H1 (cell line): ENCODE measurements around the gene PTPRJ. TPM values are rescaled to one million over a fixed set of nuclear protein-coding genes. Genes with fewer than 3 reads are reported as not detected.
"Not testable (repeated sequence)": the region's sequence is repeated elsewhere in the genome, so short reads cannot be mapped to it uniquely, and the experiment has no call there.

ENCODE experiments used
- CTCF ChIA-PET: fragments of 300-600 bp; sonication (Branson Sonifier 250); formaldehyde crosslinking; loops from one replicate; lab custom pipeline; 2021; ENCODE audit not compliant: partially characterized antibody; lab: Charles Lee
- POLR2A ChIA-PET: fragments of 300-600 bp; sonication (Branson Sonifier 250); formaldehyde crosslinking; loops from one replicate; lab custom pipeline; 2021; ENCODE audit warnings: inconsistent platforms; ENCODE audit not compliant: partially characterized antibody; lab: Charles Lee
- DNase-seq, 2 experiments: peaks; one replicate each; pipeline versions ENCODE4 v3.0.0 to v3.0.0-alpha.2; 2010 to 2022; ENCODE audit warnings: low spot score in 2 of 2, low read depth in 1 of 2, mixed read lengths in 1 of 2
- FAIRE-seq: peaks from 2 replicates; lab custom pipeline; 2011; peaks lifted over from hg19 to GRCh38; lab: Jason Lieb, UNC
- H2AFZ ChIP-seq: 2 replicates; pipeline ENCODE4 v1.8.1; 2012; ENCODE audit warnings: low read length, inconsistent platforms
- H2AK5ac ChIP-seq: 2 replicates; pipeline ENCODE4 v1.6.1; 2013; ENCODE audit warnings: low read depth, low read length
- H2BK120ac ChIP-seq: replicated peaks from 2 replicates; pipeline ENCODE3; 2013; ENCODE audit warnings: low read depth, low read length, inconsistent platforms
- H2BK12ac ChIP-seq: 2 replicates; pipeline ENCODE4 v1.6.1; 2013; ENCODE audit warnings: low read depth, low read length
- H2BK15ac ChIP-seq: 2 replicates; pipeline ENCODE4 v1.6.1; 2013; ENCODE audit warnings: low read length
- H2BK20ac ChIP-seq: 2 replicates; pipeline ENCODE4 v1.6.1; 2013; ENCODE audit warnings: low read length
- H2BK5ac ChIP-seq: 2 replicates; pipeline ENCODE4 v1.6.1; 2013; ENCODE audit warnings: low read depth, low read length
- H3K14ac ChIP-seq: 2 replicates; pipeline ENCODE4 v1.6.1; 2013; ENCODE audit warnings: inconsistent platforms; ENCODE audit not compliant: insufficient read length
- H3K18ac ChIP-seq: 2 replicates; pipeline ENCODE4 v1.6.1; 2013; ENCODE audit warnings: low read length; ENCODE audit errors: extremely low read depth
- H3K23ac ChIP-seq: 2 replicates; pipeline ENCODE4 v1.6.1; 2013; ENCODE audit warnings: inconsistent platforms; ENCODE audit not compliant: insufficient read length
- H3K23me2 ChIP-seq: 2 replicates; pipeline ENCODE4 v1.6.1; 2013; ENCODE audit warnings: low read depth, low read length
- H3K27ac ChIP-seq: 2 replicates; pipeline ENCODE4 v1.6.1; 2011; ENCODE audit warnings: low read depth, low read length, inconsistent platforms
- H3K27me3 ChIP-seq, 4 experiments: replicated peaks in 1 of 4; 1 replicate in 1 of 4; 2 replicates in 3 of 4; pipeline versions ENCODE4 v1.6.1 to v1.8.1; 2011 to 2013; ENCODE audit warnings: low read length in 3 of 4, mild to moderate bottlenecking in 3 of 4, inconsistent platforms in 2 of 4, mixed read lengths in 2 of 4, moderate library complexity in 1 of 4; ENCODE audit not compliant: control insufficient read depth in 3 of 4, insufficient read depth in 3 of 4; ENCODE audit errors: extremely low read depth in 1 of 4
- H3K36me3 ChIP-seq, 4 experiments: 2 replicates each; pipeline versions ENCODE4 v1.6.1 to v1.8.1; 2011 to 2013; ENCODE audit warnings: mild to moderate bottlenecking in 4 of 4, low read length in 3 of 4, moderate library complexity in 2 of 4, control low read depth in 1 of 4, inconsistent platforms in 1 of 4; ENCODE audit not compliant: insufficient read depth in 4 of 4, control insufficient read depth in 2 of 4
- H3K4ac ChIP-seq: replicated peaks from 2 replicates; pipeline ENCODE3; 2013; ENCODE audit warnings: low read length, low read depth, mixed read lengths, inconsistent platforms; ENCODE audit not compliant: insufficient read length
- H3K4me1 ChIP-seq, 4 experiments: replicated peaks in 1 of 4; 1 replicate in 1 of 4; 2 replicates in 3 of 4; pipeline versions ENCODE4 v1.6.1 to v1.8.1; 2011 to 2013; ENCODE audit warnings: low read length in 3 of 4, inconsistent platforms in 2 of 4, mixed read lengths in 1 of 4; ENCODE audit not compliant: insufficient read depth in 4 of 4, control insufficient read depth in 3 of 4
- H3K4me2 ChIP-seq, 2 experiments: 2 replicates each; pipeline versions ENCODE4 v1.6.1 to v1.8.1; 2011 to 2013; ENCODE audit warnings: low read depth in 2 of 2, low read length in 2 of 2, control low read depth in 1 of 2, inconsistent platforms in 1 of 2, mild to moderate bottlenecking in 1 of 2; ENCODE audit not compliant: insufficient read depth in 1 of 2
- H3K4me3 ChIP-seq, 4 experiments: fragments of 200-600, 300-600 bp in 1 of 4; sonication (generic), shearing (Covaris generic), sonication (Bioruptor Twin) in 1 of 4; 2 replicates each; pipeline versions ENCODE4 v1.5.1 to v1.8.1; 2011 to 2016; ENCODE audit warnings: low read length in 4 of 4, low read depth in 3 of 4, control low read depth in 2 of 4, inconsistent platforms in 2 of 4, mild to moderate bottlenecking in 2 of 4, mixed read lengths in 1 of 4, moderate library complexity in 1 of 4; ENCODE audit not compliant: insufficient read depth in 2 of 4; ENCODE audit errors: extremely low read depth in 1 of 4
- H3K56ac ChIP-seq: replicated peaks from 2 replicates; pipeline ENCODE3; 2013; ENCODE audit warnings: low read depth, mild to moderate bottlenecking, mixed read lengths, low read length, inconsistent platforms; ENCODE audit not compliant: insufficient read length
- H3K79me1 ChIP-seq: 2 replicates; pipeline ENCODE4 v1.6.1; 2013; ENCODE audit warnings: low read depth, low read length, control low read depth
- H3K79me2 ChIP-seq, 2 experiments: 2 replicates each; pipeline versions ENCODE4 v1.6.1 to v1.8.1; 2012 to 2013; ENCODE audit warnings: low read length in 2 of 2, mild to moderate bottlenecking in 2 of 2, inconsistent platforms in 1 of 2; ENCODE audit not compliant: insufficient read depth in 2 of 2, control insufficient read depth in 1 of 2
- H3K9ac ChIP-seq, 4 experiments: replicated peaks in 1 of 4; 1 replicate in 1 of 4; 2 replicates in 3 of 4; pipeline versions ENCODE4 v1.6.1 to v1.8.1; 2011 to 2013; ENCODE audit warnings: low read depth in 3 of 4, low read length in 3 of 4, control low read depth in 2 of 4, mild to moderate bottlenecking in 2 of 4, moderate library complexity in 2 of 4, inconsistent platforms in 1 of 4; ENCODE audit errors: extremely low read depth in 1 of 4
- H3K9me3 ChIP-seq, 2 experiments: 2 replicates each; pipeline versions ENCODE4 v1.6.1 to v1.8.1; 2012 to 2013; ENCODE audit warnings: mild to moderate bottlenecking in 2 of 2, moderate library complexity in 2 of 2, control low read depth in 1 of 2, inconsistent platforms in 1 of 2, low read depth in 1 of 2, low read length in 1 of 2, mixed read lengths in 1 of 2; ENCODE audit not compliant: insufficient read depth in 2 of 2
- H4K20me1 ChIP-seq, 2 experiments: replicated peaks in 1 of 2; 2 replicates each; pipeline versions ENCODE3 to v1.8.1; 2011 to 2013; ENCODE audit warnings: inconsistent platforms in 2 of 2, low read length in 2 of 2, mild to moderate bottlenecking in 1 of 2; ENCODE audit not compliant: insufficient read depth in 2 of 2, control insufficient read depth in 1 of 2
- H4K5ac ChIP-seq: 2 replicates; pipeline ENCODE4 v1.6.1; 2013; ENCODE audit warnings: low read length, low read depth, mixed read lengths, inconsistent platforms; ENCODE audit not compliant: insufficient read length
- H4K8ac ChIP-seq: 2 replicates; pipeline ENCODE4 v1.8.0; 2013; ENCODE audit warnings: mild to moderate bottlenecking, moderate library complexity, low read length, inconsistent platforms; ENCODE audit not compliant: insufficient read depth; ENCODE audit errors: extremely low read depth
- H4K91ac ChIP-seq: replicated peaks from 2 replicates; pipeline ENCODE3; 2013; ENCODE audit warnings: low read length, mixed read lengths, inconsistent platforms; ENCODE audit not compliant: insufficient read length
- WGBS, 2 experiments: shearing (Covaris generic) in 1 of 2; methylation state at CpG; one replicate each; pipeline versions ENCODE4 v1.1.6 to v1.1.7; 2013 to 2015; ENCODE audit warnings: low lambda C conversion rate in 2 of 2, mixed read lengths in 2 of 2, inconsistent platforms in 1 of 2, low coverage in 1 of 2, missing lambda C conversion rate in 1 of 2; ENCODE audit not compliant: insufficient replicate concordance in 2 of 2, insufficient coverage in 1 of 2, insufficient read length in 1 of 2; ENCODE audit errors: extremely low coverage in 1 of 2, missing lambda C conversion rate in 1 of 2; 5-methylcytosine and 5-hydroxymethylcytosine counted together
- polyA plus RNA-seq, 7 experiments: library from polyadenylated mRNA; depleted of rRNA in 3 of 7; stranded (reverse) in 5 of 7; unstranded in 2 of 7; fragments of >200 nt in 5 of 7; fragments of 200-250 nt in 2 of 7; gene quantifications; 1 replicate in 5 of 7; 2 replicates in 1 of 7; 4 replicates in 1 of 7; pipeline versions ENCODE4 v1.2.1 to v1.2.3, GENCODE V29; 2011 to 2013; ENCODE audit warnings: missing spikeins in 2 of 7, mixed read lengths in 2 of 7
- total RNA-seq: library from RNA; stranded (reverse); fragmentation: NEBNext Ultra II Directional; extraction: Animal tissue kit (Norgen Biotek cat#: 25700); gene quantifications from 2 replicates; pipeline ENCODE4 v1.2.1, GENCODE V29; 2021

PTPRJ gene
- total and polyA plus RNA-seq, 2 of the 8 experiments (the other 6 are each of a cell fraction or from before 2014, with no cell fraction given), result 4.4 to 22.6 TPM

- POLR2A ChIA-PET, result not testable (repeated sequence)
Measured at GRCh38 chr11:48190906-48191654, 210.7 kb downstream of the PTPRJ start.

More at GRCh38 chr11:48190906-48191654, 210.7 kb downstream of the PTPRJ start:
- H3K79me2 ChIP-seq, H3K79me1 ChIP-seq, FAIRE-seq, H3K4me2 ChIP-seq, H2BK15ac ChIP-seq, H3K23me2 ChIP-seq, H2BK5ac ChIP-seq, H3K27me3 ChIP-seq, H4K8ac ChIP-seq, H4K5ac ChIP-seq, DNase-seq, H4K20me1 ChIP-seq, H2AK5ac ChIP-seq, H2BK120ac ChIP-seq, H3K27ac ChIP-seq, H3K9ac ChIP-seq, H3K18ac ChIP-seq, H3K14ac ChIP-seq, H2AFZ ChIP-seq, H2BK20ac ChIP-seq, H3K4me1 ChIP-seq, H3K23ac ChIP-seq, H3K4me3 ChIP-seq, H3K56ac ChIP-seq, H3K4ac ChIP-seq, H4K91ac ChIP-seq, CTCF ChIA-PET, H2BK12ac ChIP-seq, H3K36me3 ChIP-seq: not testable (repeated sequence)
- WGBS, 2 experiments, result 80% methylated on average over 8 of the region's 10 CpGs; no CpG with 5 or more reads in 1 of the 2 experiments
- H3K9me3 ChIP-seq, result peaks cover 23 to 41% of the 10 kb centered on the region in 2 experiments
